H1 (cell line): ENCODE data around the gene C19orf67. TPM values are rescaled to one million over a fixed set of nuclear protein-coding genes. Genes with fewer than 3 reads are reported as not detected.
A peak's percentile ranks its signal among the peaks of the same experiment; 100 is the strongest.
"Not testable (repeated sequence)": the region's sequence is repeated elsewhere in the genome, so short reads cannot be mapped to it uniquely, and the experiment has no call there.

Experiments used
- CTCF ChIA-PET: fragments of 300-600 bp; sonication (Branson Sonifier 250); formaldehyde crosslinking; loops from one replicate; lab custom pipeline; 2021; ENCODE audit not compliant: partially characterized antibody; lab: Charles Lee
- POLR2A ChIA-PET: fragments of 300-600 bp; sonication (Branson Sonifier 250); formaldehyde crosslinking; loops from one replicate; lab custom pipeline; 2021; ENCODE audit warnings: inconsistent platforms; ENCODE audit not compliant: partially characterized antibody; lab: Charles Lee
- DNase-seq, 2 experiments: peaks; one replicate each; pipeline versions ENCODE4 v3.0.0 to v3.0.0-alpha.2; 2010 to 2022; ENCODE audit warnings: low spot score in 2 of 2, low read depth in 1 of 2, mixed read lengths in 1 of 2
- FAIRE-seq: peaks from 2 replicates; lab custom pipeline; 2011; peaks lifted over from hg19 to GRCh38; lab: Jason Lieb, UNC
- H2AFZ ChIP-seq: 2 replicates; pipeline ENCODE4 v1.8.1; 2012; ENCODE audit warnings: low read length, inconsistent platforms
- H2AK5ac ChIP-seq: 2 replicates; pipeline ENCODE4 v1.6.1; 2013; ENCODE audit warnings: low read depth, low read length
- H2BK120ac ChIP-seq: replicated peaks from 2 replicates; pipeline ENCODE3; 2013; ENCODE audit warnings: low read depth, low read length, inconsistent platforms
- H2BK12ac ChIP-seq: 2 replicates; pipeline ENCODE4 v1.6.1; 2013; ENCODE audit warnings: low read depth, low read length
- H2BK15ac ChIP-seq: 2 replicates; pipeline ENCODE4 v1.6.1; 2013; ENCODE audit warnings: low read length
- H2BK20ac ChIP-seq: 2 replicates; pipeline ENCODE4 v1.6.1; 2013; ENCODE audit warnings: low read length
- H2BK5ac ChIP-seq: 2 replicates; pipeline ENCODE4 v1.6.1; 2013; ENCODE audit warnings: low read depth, low read length
- H3K14ac ChIP-seq: 2 replicates; pipeline ENCODE4 v1.6.1; 2013; ENCODE audit warnings: inconsistent platforms; ENCODE audit not compliant: insufficient read length
- H3K18ac ChIP-seq: 2 replicates; pipeline ENCODE4 v1.6.1; 2013; ENCODE audit warnings: low read length; ENCODE audit errors: extremely low read depth
- H3K23ac ChIP-seq: 2 replicates; pipeline ENCODE4 v1.6.1; 2013; ENCODE audit warnings: inconsistent platforms; ENCODE audit not compliant: insufficient read length
- H3K23me2 ChIP-seq: 2 replicates; pipeline ENCODE4 v1.6.1; 2013; ENCODE audit warnings: low read depth, low read length
- H3K27ac ChIP-seq: 2 replicates; pipeline ENCODE4 v1.6.1; 2011; ENCODE audit warnings: low read depth, low read length, inconsistent platforms
- H3K27me3 ChIP-seq, 4 experiments: replicated peaks in 1 of 4; 1 replicate in 1 of 4; 2 replicates in 3 of 4; pipeline versions ENCODE4 v1.6.1 to v1.8.1; 2011 to 2013; ENCODE audit warnings: low read length in 3 of 4, mild to moderate bottlenecking in 3 of 4, inconsistent platforms in 2 of 4, mixed read lengths in 2 of 4, moderate library complexity in 1 of 4; ENCODE audit not compliant: control insufficient read depth in 3 of 4, insufficient read depth in 3 of 4; ENCODE audit errors: extremely low read depth in 1 of 4
- H3K36me3 ChIP-seq, 4 experiments: 2 replicates each; pipeline versions ENCODE4 v1.6.1 to v1.8.1; 2011 to 2013; ENCODE audit warnings: mild to moderate bottlenecking in 4 of 4, low read length in 3 of 4, moderate library complexity in 2 of 4, control low read depth in 1 of 4, inconsistent platforms in 1 of 4; ENCODE audit not compliant: insufficient read depth in 4 of 4, control insufficient read depth in 2 of 4
- H3K4ac ChIP-seq: replicated peaks from 2 replicates; pipeline ENCODE3; 2013; ENCODE audit warnings: low read length, low read depth, mixed read lengths, inconsistent platforms; ENCODE audit not compliant: insufficient read length
- H3K4me1 ChIP-seq, 4 experiments: replicated peaks in 1 of 4; 1 replicate in 1 of 4; 2 replicates in 3 of 4; pipeline versions ENCODE4 v1.6.1 to v1.8.1; 2011 to 2013; ENCODE audit warnings: low read length in 3 of 4, inconsistent platforms in 2 of 4, mixed read lengths in 1 of 4; ENCODE audit not compliant: insufficient read depth in 4 of 4, control insufficient read depth in 3 of 4
- H3K4me2 ChIP-seq, 2 experiments: 2 replicates each; pipeline versions ENCODE4 v1.6.1 to v1.8.1; 2011 to 2013; ENCODE audit warnings: low read depth in 2 of 2, low read length in 2 of 2, control low read depth in 1 of 2, inconsistent platforms in 1 of 2, mild to moderate bottlenecking in 1 of 2; ENCODE audit not compliant: insufficient read depth in 1 of 2
- H3K4me3 ChIP-seq, 4 experiments: fragments of 200-600, 300-600 bp in 1 of 4; sonication (generic), shearing (Covaris generic), sonication (Bioruptor Twin) in 1 of 4; 2 replicates each; pipeline versions ENCODE4 v1.5.1 to v1.8.1; 2011 to 2016; ENCODE audit warnings: low read length in 4 of 4, low read depth in 3 of 4, control low read depth in 2 of 4, inconsistent platforms in 2 of 4, mild to moderate bottlenecking in 2 of 4, mixed read lengths in 1 of 4, moderate library complexity in 1 of 4; ENCODE audit not compliant: insufficient read depth in 2 of 4; ENCODE audit errors: extremely low read depth in 1 of 4
- H3K56ac ChIP-seq: replicated peaks from 2 replicates; pipeline ENCODE3; 2013; ENCODE audit warnings: low read depth, mild to moderate bottlenecking, mixed read lengths, low read length, inconsistent platforms; ENCODE audit not compliant: insufficient read length
- H3K79me1 ChIP-seq: 2 replicates; pipeline ENCODE4 v1.6.1; 2013; ENCODE audit warnings: low read depth, low read length, control low read depth
- H3K79me2 ChIP-seq, 2 experiments: 2 replicates each; pipeline versions ENCODE4 v1.6.1 to v1.8.1; 2012 to 2013; ENCODE audit warnings: low read length in 2 of 2, mild to moderate bottlenecking in 2 of 2, inconsistent platforms in 1 of 2; ENCODE audit not compliant: insufficient read depth in 2 of 2, control insufficient read depth in 1 of 2
- H3K9ac ChIP-seq, 4 experiments: replicated peaks in 1 of 4; 1 replicate in 1 of 4; 2 replicates in 3 of 4; pipeline versions ENCODE4 v1.6.1 to v1.8.1; 2011 to 2013; ENCODE audit warnings: low read depth in 3 of 4, low read length in 3 of 4, control low read depth in 2 of 4, mild to moderate bottlenecking in 2 of 4, moderate library complexity in 2 of 4, inconsistent platforms in 1 of 4; ENCODE audit errors: extremely low read depth in 1 of 4
- H3K9me3 ChIP-seq, 2 experiments: 2 replicates each; pipeline versions ENCODE4 v1.6.1 to v1.8.1; 2012 to 2013; ENCODE audit warnings: mild to moderate bottlenecking in 2 of 2, moderate library complexity in 2 of 2, control low read depth in 1 of 2, inconsistent platforms in 1 of 2, low read depth in 1 of 2, low read length in 1 of 2, mixed read lengths in 1 of 2; ENCODE audit not compliant: insufficient read depth in 2 of 2
- H4K20me1 ChIP-seq, 2 experiments: replicated peaks in 1 of 2; 2 replicates each; pipeline versions ENCODE3 to v1.8.1; 2011 to 2013; ENCODE audit warnings: inconsistent platforms in 2 of 2, low read length in 2 of 2, mild to moderate bottlenecking in 1 of 2; ENCODE audit not compliant: insufficient read depth in 2 of 2, control insufficient read depth in 1 of 2
- H4K5ac ChIP-seq: 2 replicates; pipeline ENCODE4 v1.6.1; 2013; ENCODE audit warnings: low read length, low read depth, mixed read lengths, inconsistent platforms; ENCODE audit not compliant: insufficient read length
- H4K8ac ChIP-seq: 2 replicates; pipeline ENCODE4 v1.8.0; 2013; ENCODE audit warnings: mild to moderate bottlenecking, moderate library complexity, low read length, inconsistent platforms; ENCODE audit not compliant: insufficient read depth; ENCODE audit errors: extremely low read depth
- H4K91ac ChIP-seq: replicated peaks from 2 replicates; pipeline ENCODE3; 2013; ENCODE audit warnings: low read length, mixed read lengths, inconsistent platforms; ENCODE audit not compliant: insufficient read length
- ATF2 ChIP-seq: IDR thresholded peaks from 2 replicates; pipeline ENCODE4 v1.6.1; 2012; ENCODE audit warnings: low read length, inconsistent platforms
- CTCF ChIP-seq, 3 experiments: IDR thresholded peaks; 1 replicate in 2 of 3; 2 replicates in 1 of 3; pipeline versions ENCODE4 v1.5.1 to v1.6.1; 2011; ENCODE audit warnings: low read length in 3 of 3, mild to moderate bottlenecking in 3 of 3, inconsistent platforms in 2 of 3, low read depth in 1 of 3, moderate library complexity in 1 of 3; ENCODE audit not compliant: insufficient read depth in 1 of 3; ENCODE audit errors: control extremely low read depth in 1 of 3
- EP300 ChIP-seq, 2 experiments: IDR thresholded peaks; 1 replicate in 1 of 2; 2 replicates in 1 of 2; pipeline ENCODE4 v1.6.1; 2011 to 2012; ENCODE audit warnings: low read depth in 2 of 2, low read length in 2 of 2, mild to moderate bottlenecking in 2 of 2, borderline replicate concordance in 1 of 2, inconsistent platforms in 1 of 2, moderate library complexity in 1 of 2
- RAD21 ChIP-seq, 2 experiments: IDR thresholded peaks in 1 of 2; conservative IDR thresholded peaks in 1 of 2; 2 replicates each; pipeline ENCODE4 v1.6.1; 2011; ENCODE audit warnings: low read depth in 2 of 2, low read length in 2 of 2, improper control_type of control experiment in 1 of 2, inconsistent platforms in 1 of 2, mild to moderate bottlenecking in 1 of 2, moderate library complexity in 1 of 2
- WGBS, 2 experiments: shearing (Covaris generic) in 1 of 2; methylation state at CpG; one replicate each; pipeline versions ENCODE4 v1.1.6 to v1.1.7; 2013 to 2015; ENCODE audit warnings: low lambda C conversion rate in 2 of 2, mixed read lengths in 2 of 2, inconsistent platforms in 1 of 2, low coverage in 1 of 2, missing lambda C conversion rate in 1 of 2; ENCODE audit not compliant: insufficient replicate concordance in 2 of 2, insufficient coverage in 1 of 2, insufficient read length in 1 of 2; ENCODE audit errors: extremely low coverage in 1 of 2, missing lambda C conversion rate in 1 of 2; 5-methylcytosine and 5-hydroxymethylcytosine counted together
- polyA plus RNA-seq, 7 experiments: library from polyadenylated mRNA; depleted of rRNA in 3 of 7; stranded (reverse) in 5 of 7; unstranded in 2 of 7; fragments of >200 nt in 5 of 7; fragments of 200-250 nt in 2 of 7; gene quantifications; 1 replicate in 5 of 7; 2 replicates in 1 of 7; 4 replicates in 1 of 7; pipeline versions ENCODE4 v1.2.1 to v1.2.3, GENCODE V29; 2011 to 2013; ENCODE audit warnings: missing spikeins in 2 of 7, mixed read lengths in 2 of 7
- total RNA-seq: library from RNA; stranded (reverse); fragmentation: NEBNext Ultra II Directional; extraction: Animal tissue kit (Norgen Biotek cat#: 25700); gene quantifications from 2 replicates; pipeline ENCODE4 v1.2.1, GENCODE V29; 2021

The C19orf67 gene
- total and polyA plus RNA-seq, 2 of the 8 experiments (the other 6 are each of a cell fraction or from before 2014, with no cell fraction given): 0.12 TPM; not detected in 1

- H3K4me1 ChIP-seq, H3K36me3 ChIP-seq, H4K20me1 ChIP-seq, H4K5ac ChIP-seq, H2BK15ac ChIP-seq, H3K4ac ChIP-seq, H2AFZ ChIP-seq, H3K79me2 ChIP-seq, H3K23ac ChIP-seq, H3K9me3 ChIP-seq, H3K4me2 ChIP-seq, H3K27me3 ChIP-seq, H4K91ac ChIP-seq, H3K79me1 ChIP-seq, H2BK20ac ChIP-seq, H3K23me2 ChIP-seq, H2BK5ac ChIP-seq, H3K4me3 ChIP-seq, H3K56ac ChIP-seq, H3K14ac ChIP-seq, H2BK120ac ChIP-seq, H3K18ac ChIP-seq: not testable (repeated sequence)
- 77% methylated on average over 19 of the region's 19 CpGs; no CpG with 5 or more reads in 1 of the 2 experiments for WGBS, 2 experiments
- DNase-seq (peak in 1 of 2 experiments; percentile 75), FAIRE-seq (peak; percentile 99)
- POLR2A ChIA-PET: interaction anchor here (0.6 to 1.9 kb wide), 8 partner anchors 14 to 162 kb away, joined by 3 to 6 read pairs (median 4); no protein-coding TSS in a partner anchor
- H2BK12ac ChIP-seq: peak overlapping the region; percentile 99; the same call in 1 of the 2 replicates
- TF ChIP-seq ATF2 (peak; percentile 61; the same call in 1 of the 2 replicates), CTCF (IDR thresholded peaks at IDR 0.05; ENCODE audit: control extremely low read depth in 1 of 3, insufficient read depth in 1 of 3, low read depth in 1 of 3, low read length in 3 of 3) (peak; percentile 55 to 76 (median 59)), RAD21 (IDR thresholded peaks at IDR 0.05 in 1 of 2, conservative IDR thresholded peaks at IDR 0.05 in 1 of 2; ENCODE audit: low read depth in 2 of 2, low read length in 2 of 2) (peak; percentile 50 to 53), EP300 (IDR thresholded peaks at IDR 0.05; ENCODE audit: borderline replicate concordance in 1 of 2, low read depth in 2 of 2, low read length in 2 of 2) (peak in 1 of 2 experiments; percentile 86; a peak in 2 of 3 replicates)
- CTCF ChIA-PET: interaction anchor here (0.6 to 5.0 kb wide), 47 partner anchors 8 to 1077 kb away, joined by 3 to 39 read pairs (median 4); partner anchors contain the start of genes IL27RA, MISP3, PALM3 and PODNL1
- peak overlapping the region; percentile 81 for H3K27ac ChIP-seq
- H4K8ac ChIP-seq: peak overlapping the region; percentile 66; the same call in 1 of the 2 replicates
- H3K9ac ChIP-seq: 0 out of 7 replicates have a peak overlapping the region, but pooled peaks of 2 of the 4 experiments have one; percentile 21 to 36
- H2AK5ac ChIP-seq: peak overlapping the region; percentile 90; the same call in 1 of the 2 replicates
Observed at GRCh38 chr19:14042659-14043608, 42.6 kb downstream of the C19orf67 start.
